Activated CD4-positive, alpha-beta memory T cell treated with anti-CD3 and anti-CD28 coated beads, Interleukin-2, amount 10 ng/mL, durations not matched to agents 7 days and 5 days (primary cell): ENCODE measurements around the gene CYTH2. TPM values are rescaled to one million over a fixed set of nuclear protein-coding genes. Genes with fewer than 3 reads are reported as not detected.

Experiments
- total RNA-seq, 2 experiments: library from RNA; stranded (reverse); gene quantifications; one replicate each; pipeline ENCODE4 v1.2.3, GENCODE V29; 2021

The CYTH2 gene
- total RNA-seq, 2 experiments from 2014 or later: 53.2 to 55.3 TPM

Other genes with a start within 250 kb of the CYTH2 start
- 100 to 1,000 TPM; 247 to 253 TPM for gene CARD8, start 213.5 kb upstream of the CYTH2 start, total RNA-seq
- gene ZNF114, start 199.3 kb upstream of the CYTH2 start, total RNA-seq: under 1 TPM; 0.15 to 0.20 TPM
- 100 to 1,000 TPM; 418 to 447 TPM for gene EMP3, start 143.8 kb upstream of the CYTH2 start, total RNA-seq
- gene TMEM143, start 105.4 kb upstream of the CYTH2 start, total RNA-seq: 10 to 100 TPM; 17.4 to 18.2 TPM
- under 1 TPM in 1 of 2 experiments, not detected in 1; 0.28 TPM for gene SYNGR4, start 105.0 kb upstream of the CYTH2 start, total RNA-seq
- 10 to 100 TPM; 91.8 to 94.4 TPM for gene KDELR1, start 77.8 kb upstream of the CYTH2 start, total RNA-seq
- gene GRIN2D, start 75.7 kb upstream of the CYTH2 start, total RNA-seq: under 1 TPM; 0.18 TPM
- 10 to 100 TPM; 25.6 to 27.1 TPM for gene GRWD1, start 23.4 kb upstream of the CYTH2 start, total RNA-seq
- under 1 TPM; 0.73 to 0.86 TPM for gene KCNJ14, start 13.8 kb upstream of the CYTH2 start, total RNA-seq
- 1 to 10 TPM; 3.8 to 5.4 TPM for gene LMTK3, start 42.5 kb downstream of the CYTH2 start, total RNA-seq
- not detected for gene SULT2B1, start 82.8 kb downstream of the CYTH2 start, total RNA-seq
- gene SPACA4, start 137.4 kb downstream of the CYTH2 start, total RNA-seq: not detected
- gene FAM83E, start 145.7 kb downstream of the CYTH2 start, total RNA-seq: 1 to 10 TPM; 1.3 to 2.6 TPM
- gene RPL18, start 149.8 kb downstream of the CYTH2 start, total RNA-seq: 1,000 to 10,000 TPM; 1,511 to 1,528 TPM
- 10 to 100 TPM; 27.7 to 29.5 TPM for gene SPHK2, start 150.1 kb downstream of the CYTH2 start, total RNA-seq
- gene DBP, start 168.0 kb downstream of the CYTH2 start, total RNA-seq: 10 to 100 TPM; 18.7 to 19.1 TPM
- 1 to 10 TPM; 3.9 to 4.5 TPM for gene CA11, start 176.8 kb downstream of the CYTH2 start, total RNA-seq
- gene NTN5, start 203.6 kb downstream of the CYTH2 start, total RNA-seq: 1 to 10 TPM in 1 of 2 experiments, under 1 TPM in 1; 0.68 to 1.1 TPM
- not detected for gene FUT2, start 226.6 kb downstream of the CYTH2 start, total RNA-seq